ENCODE measurements around the gene SCG5.

GRCh38 chr15:32717426-32718226, 76.1 kb downstream of the SCG5 start, which contains the start of gene GREM1:
- TF ChIP-seq SP1 (IDR thresholded peaks at IDR 0.05; ENCODE audit: low read depth, low read length) (no peak), PML (IDR thresholded peaks at IDR 0.05; ENCODE audit: low read length) (no peak), MYC (IDR thresholded peaks at IDR 0.05; ENCODE audit: insufficient read depth, insufficient read length, insufficient replicate concordance, low read length, severe bottlenecking) (no peak), ASH2L (IDR thresholded peaks at IDR 0.05; ENCODE audit: borderline replicate concordance, low read depth) (no peak), YY1 (IDR thresholded peaks at IDR 0.05; ENCODE audit: low read depth, low read length) (no peak), EZH2 (IDR thresholded peaks at IDR 0.05; ENCODE audit: borderline replicate concordance, control insufficient read depth, low read depth, low read length) (no peak), CTCF (IDR thresholded peaks at IDR 0.05 in 2 of 3, conservative IDR thresholded peaks at IDR 0.05 in 1 of 3; ENCODE audit: control insufficient read depth in 2 of 3, extremely low read depth in 1 of 3, insufficient read depth in 1 of 3, low read depth in 3 of 3, low read length in 3 of 3) (no peak), SUZ12 (IDR thresholded peaks at IDR 0.05; ENCODE audit: unreplicated experiment) (no peak), POLR2A (IDR thresholded peaks at IDR 0.05; ENCODE audit: low read depth, low read length) (no peak), TCF12 (IDR thresholded peaks at IDR 0.05; ENCODE audit: low read depth, low read length) (no peak), GABPA (IDR thresholded peaks at IDR 0.05; ENCODE audit: low read depth) (no peak), ZBTB40 (IDR thresholded peaks at IDR 0.05; ENCODE audit: borderline replicate concordance) (no peak)
